ENCODE data around the gene TMEM106B.

DNA sequence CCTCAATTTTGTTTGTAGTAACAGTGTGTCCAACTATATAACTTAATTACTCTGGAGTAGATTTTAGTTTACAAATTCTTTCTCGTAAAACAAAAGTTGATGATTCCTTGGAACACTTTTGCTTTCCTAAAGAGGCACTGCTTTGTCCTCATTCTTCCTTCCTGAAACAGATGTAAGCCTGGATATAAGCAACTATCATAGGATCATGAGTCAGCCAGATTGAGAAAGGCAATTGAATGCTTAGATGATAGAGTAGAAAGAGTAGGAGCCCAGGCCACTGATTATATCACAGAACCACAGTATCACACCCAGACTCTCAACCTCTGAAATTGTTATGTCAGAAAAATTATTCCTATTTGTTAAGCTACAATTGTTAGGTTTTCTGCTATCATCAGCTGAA lies 69.9 kb downstream of the TMEM106B start:
- TF ChIP-seq ZNF331 (CRISPR knock-in tag; IDR thresholded peaks at IDR 0.05; ENCODE audit: low read depth): no peak
- TF ChIP-seq EZH2phosphoT487 (IDR thresholded peaks at IDR 0.05; ENCODE audit: unreplicated experiment): no peak
- TF ChIP-seq EZH2 (IDR thresholded peaks at IDR 0.05; ENCODE audit: low read depth, unreplicated experiment): no peak
- TF ChIP-seq, protein P1, sequence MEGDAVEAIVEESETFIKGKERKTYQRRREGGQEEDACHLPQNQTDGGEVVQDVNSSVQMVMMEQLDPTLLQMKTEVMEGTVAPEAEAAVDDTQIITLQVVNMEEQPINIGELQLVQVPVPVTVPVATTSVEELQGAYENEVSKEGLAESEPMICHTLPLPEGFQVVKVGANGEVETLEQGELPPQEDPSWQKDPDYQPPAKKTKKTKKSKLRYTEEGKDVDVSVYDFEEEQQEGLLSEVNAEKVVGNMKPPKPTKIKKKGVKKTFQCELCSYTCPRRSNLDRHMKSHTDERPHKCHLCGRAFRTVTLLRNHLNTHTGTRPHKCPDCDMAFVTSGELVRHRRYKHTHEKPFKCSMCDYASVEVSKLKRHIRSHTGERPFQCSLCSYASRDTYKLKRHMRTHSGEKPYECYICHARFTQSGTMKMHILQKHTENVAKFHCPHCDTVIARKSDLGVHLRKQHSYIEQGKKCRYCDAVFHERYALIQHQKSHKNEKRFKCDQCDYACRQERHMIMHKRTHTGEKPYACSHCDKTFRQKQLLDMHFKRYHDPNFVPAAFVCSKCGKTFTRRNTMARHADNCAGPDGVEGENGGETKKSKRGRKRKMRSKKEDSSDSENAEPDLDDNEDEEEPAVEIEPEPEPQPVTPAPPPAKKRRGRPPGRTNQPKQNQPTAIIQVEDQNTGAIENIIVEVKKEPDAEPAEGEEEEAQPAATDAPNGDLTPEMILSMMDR (conservative IDR thresholded peaks at IDR 0.05; ENCODE audit: low read depth in 2 of 2): no peak
- TF ChIP-seq REST (IDR thresholded peaks at IDR 0.05; ENCODE audit: unreplicated experiment): no peak
- no peak for TF ChIP-seq POLR2AphosphoS5 (IDR thresholded peaks at IDR 0.05; ENCODE audit: low read depth)
- no peak for TF ChIP-seq JUNB (IDR thresholded peaks at IDR 0.05; ENCODE audit: unreplicated experiment)
- no peak for TF ChIP-seq ETS1 (IDR thresholded peaks at IDR 0.05)
- no peak for TF ChIP-seq NANOG (IDR thresholded peaks at IDR 0.05; ENCODE audit: borderline replicate concordance)
- no peak for TF ChIP-seq CREB1 (CRISPR knock-in tag; IDR thresholded peaks at IDR 0.05; ENCODE audit: low read depth)

Data from GM23338 (cell line).